ENCODE results near the gene KIF4B.

DNA sequence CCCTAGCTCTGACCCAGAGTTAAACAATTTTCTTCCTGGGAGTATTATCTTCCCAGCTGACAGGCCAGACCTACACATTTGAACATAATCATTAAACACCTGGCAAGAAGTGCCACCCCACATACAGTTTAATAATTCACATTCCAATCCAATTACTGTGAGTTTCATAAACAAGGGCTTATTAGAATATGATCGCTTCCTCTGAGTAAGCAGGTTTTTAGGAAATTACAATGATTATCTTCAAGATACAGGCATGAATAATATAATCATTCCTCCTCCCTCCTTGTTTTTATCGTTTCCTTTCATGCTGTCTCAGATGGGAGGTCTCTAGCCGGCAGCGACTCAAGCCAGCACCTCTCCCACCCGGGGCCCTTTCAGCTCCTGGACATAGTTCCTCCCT lies 15.8 kb upstream of the KIF4B start:
- TF ChIP-seq POLR2A (IDR thresholded peaks at IDR 0.05; ENCODE audit: low read depth): no peak
- no peak for TF ChIP-seq CTCF (IDR thresholded peaks at IDR 0.05)
- TF ChIP-seq EP300 (IDR thresholded peaks at IDR 0.05): no peak

All from esophagus muscularis mucosa (tissue), 4 donors.